Measurements from ENCODE around the gene CCDC181.
"Not testable (repeated sequence)": the region's sequence is repeated elsewhere in the genome, so short reads cannot be mapped to it uniquely, and the experiment has no call there.

CCDC181 gene

DNA sequence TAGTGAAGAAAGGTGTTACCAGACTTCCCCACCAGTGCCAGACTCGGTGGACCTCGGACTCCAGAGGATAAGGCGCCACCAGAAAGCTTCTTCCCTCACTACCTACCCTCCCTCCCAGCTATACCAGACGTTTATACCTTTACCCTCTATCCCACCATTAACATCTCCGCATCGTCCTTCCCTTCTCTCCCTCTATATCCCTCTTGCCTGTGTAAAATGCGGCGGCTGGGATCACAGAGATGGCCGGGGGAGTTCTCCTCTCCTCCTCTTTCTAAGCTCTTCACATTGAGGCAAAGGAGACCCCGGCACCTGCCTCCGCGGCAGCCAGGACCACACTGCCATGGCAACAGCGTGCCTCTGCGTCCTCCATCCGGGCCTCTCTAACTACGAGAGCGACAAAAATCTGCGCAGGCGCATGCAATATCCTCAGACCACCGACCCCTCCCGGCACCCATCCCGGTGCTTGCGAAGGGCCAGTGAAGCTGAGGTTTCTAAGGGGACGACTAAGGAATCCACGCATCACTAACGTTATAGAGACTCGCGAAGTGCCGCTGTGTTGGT, at the start of gene CCDC181:
CCDC181 (minus strand) TSS at position 394 of the 561 bp plus-strand sequence. CDS start 2,547 bp downstream, outside the sequence.
- peak; percentile 45 for DNase-seq

DNA sequence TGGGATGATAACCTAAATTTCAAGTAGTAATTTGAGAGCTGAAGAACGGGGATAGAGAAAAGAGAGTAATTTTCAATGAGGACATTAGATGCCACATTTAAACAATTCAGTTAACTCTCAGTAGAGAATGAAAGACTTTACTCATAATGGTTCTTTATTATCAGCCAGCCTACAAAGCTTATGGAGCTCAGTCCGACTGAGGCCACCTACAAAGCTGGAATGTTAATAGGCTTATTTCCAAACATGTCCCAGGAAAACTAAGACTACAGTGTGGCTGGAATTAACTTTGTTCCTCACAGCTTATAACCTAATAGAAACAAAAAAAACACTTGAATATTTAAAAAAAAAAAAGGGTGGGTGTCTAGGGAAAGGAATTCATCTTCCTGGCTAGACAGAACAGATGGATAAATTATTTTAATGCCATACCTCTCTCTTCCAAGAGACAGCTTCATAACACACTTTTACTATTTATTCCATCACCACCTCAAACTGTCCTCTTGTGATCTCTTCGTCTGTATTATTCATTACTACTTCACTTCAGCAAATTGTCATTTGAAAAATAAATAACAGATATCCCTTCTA, 48.6 kb upstream of the CCDC181 start:
- DNase-seq = no peak

DNA sequence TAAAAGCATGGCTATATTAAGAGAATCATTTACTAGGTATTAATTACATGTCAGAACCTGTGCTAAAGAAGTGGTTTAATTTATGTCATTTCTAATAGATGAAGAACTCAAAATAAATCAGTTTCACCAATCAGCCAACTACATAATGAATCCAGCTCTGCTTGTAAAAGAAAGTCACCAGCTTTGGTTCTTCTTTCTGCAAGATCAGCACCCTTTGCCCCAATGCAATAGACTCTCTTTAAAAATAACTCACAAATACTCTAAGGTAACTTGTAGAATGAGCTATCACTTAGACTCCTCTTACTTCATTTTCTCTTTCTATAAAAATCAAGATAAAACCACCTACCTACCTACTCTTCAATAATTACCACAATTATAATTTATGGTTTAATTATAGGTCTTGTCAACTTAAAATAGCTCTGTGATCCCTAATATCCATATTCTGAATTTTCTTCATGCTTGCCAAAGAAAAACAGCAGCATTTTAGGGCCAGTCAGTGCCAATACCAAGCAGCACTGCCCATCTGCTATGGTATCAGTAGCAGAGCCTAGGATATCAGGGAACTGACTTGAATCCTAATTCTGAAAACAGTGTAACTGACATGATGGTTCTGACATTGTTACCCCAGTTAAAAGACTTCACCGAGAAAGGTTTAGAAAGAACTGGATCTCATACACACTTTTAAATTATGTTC, 47.2 kb upstream of the CCDC181 start:
- DNase-seq = no peak

DNA sequence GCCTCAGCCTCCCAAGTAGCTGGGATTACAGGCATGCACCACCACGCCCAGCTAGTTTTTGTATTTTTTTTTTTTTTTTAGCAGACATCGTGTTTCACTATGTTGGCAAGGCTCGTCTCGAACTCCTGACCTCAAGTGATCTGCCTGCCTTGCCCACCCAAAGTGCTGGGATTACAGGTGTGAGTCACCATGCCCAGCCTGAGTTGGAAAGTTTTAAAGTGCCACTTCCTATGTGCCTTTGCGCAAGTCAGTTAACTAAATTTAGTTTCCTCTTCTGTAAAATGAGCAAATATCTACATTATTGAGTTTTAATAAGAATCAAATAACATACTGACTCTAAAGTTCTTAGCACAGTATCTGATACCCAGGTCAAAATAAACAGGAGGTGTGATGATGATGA, 46.1 kb upstream of the CCDC181 start:
- no peak for DNase-seq

DNA sequence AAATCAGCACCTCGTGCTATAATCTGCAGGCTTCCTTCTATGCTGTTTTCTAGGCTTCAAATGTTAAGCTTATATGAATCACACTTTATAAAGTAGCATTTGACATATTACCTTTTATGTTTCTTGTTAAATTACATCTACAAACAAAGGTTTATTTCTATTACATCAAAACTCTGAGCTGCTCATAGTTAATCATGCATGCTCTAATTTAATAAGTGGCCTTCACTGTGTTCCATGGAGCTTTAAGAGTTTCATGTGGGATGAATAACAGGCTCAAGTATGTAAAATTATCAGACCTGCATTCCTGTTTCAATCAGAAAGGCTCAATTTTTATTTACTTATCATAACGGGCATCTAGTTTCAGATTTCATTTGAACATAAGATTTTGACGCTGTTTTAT, 45.5 kb upstream of the CCDC181 start:
- no peak for DNase-seq

DNA sequence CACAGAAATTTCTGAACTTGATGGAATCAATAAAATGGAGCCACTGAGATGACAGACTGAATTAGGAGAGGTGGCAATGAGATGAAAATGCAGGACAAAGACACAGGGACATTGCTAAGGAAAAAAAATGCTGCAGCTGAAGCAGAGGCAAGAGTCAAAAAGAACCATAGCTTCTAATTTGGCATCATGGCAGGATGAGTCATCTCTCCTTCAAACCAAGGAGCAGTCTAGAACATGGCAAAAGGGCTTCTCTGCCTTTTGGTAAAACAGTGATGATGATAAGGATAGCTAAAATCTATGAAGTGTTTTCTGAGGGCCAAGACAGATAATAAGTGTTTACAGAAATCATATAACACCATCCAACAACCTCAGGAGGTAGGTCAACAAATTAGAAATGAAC, 41.7 kb upstream of the CCDC181 start:
- DNase-seq = no peak

DNA sequence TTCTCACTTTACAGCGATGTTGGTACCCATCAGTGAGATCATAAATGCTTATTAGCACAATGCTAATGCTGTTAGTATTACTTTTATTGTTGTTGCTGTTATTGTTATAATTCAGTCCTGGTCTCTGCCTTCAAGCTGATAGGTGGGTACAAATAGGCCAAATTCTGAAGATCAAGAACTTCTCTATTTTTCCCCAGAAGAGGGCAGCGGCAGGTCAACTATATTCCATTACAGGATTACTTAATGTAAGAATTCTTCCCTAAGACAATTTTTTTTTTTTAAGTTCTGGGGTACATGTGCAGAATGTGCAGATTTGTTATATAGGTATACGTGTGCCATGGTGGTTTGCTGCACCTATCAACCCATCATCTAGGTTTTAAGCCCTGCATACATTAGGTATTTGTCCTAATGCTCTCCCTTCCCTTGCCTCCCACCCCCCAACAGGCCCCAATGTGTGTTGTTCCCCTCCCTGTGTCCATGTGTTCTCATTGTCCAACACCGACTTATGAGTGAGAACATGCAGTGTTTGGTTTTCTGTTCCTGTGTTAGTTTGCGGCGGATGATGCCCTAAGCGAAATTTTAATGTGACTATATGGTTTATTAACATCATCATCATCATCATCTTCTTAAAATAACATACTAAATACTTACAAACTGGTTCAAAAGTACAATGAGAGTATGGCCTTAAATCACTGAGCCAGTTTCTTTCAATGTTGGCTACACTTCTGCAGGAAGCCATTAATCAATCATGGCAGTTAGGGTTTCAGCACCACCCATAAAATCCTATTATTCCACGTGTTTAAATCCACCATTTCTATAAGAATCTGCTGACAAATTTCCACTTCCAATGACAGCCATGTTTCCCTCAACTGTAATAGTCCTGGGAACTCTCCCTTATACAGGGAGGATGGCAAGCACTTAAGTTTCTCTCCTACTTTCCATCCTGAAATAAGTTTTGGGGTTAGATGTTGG, 39.3 kb upstream of the CCDC181 start:
- DNase-seq = no peak

DNA sequence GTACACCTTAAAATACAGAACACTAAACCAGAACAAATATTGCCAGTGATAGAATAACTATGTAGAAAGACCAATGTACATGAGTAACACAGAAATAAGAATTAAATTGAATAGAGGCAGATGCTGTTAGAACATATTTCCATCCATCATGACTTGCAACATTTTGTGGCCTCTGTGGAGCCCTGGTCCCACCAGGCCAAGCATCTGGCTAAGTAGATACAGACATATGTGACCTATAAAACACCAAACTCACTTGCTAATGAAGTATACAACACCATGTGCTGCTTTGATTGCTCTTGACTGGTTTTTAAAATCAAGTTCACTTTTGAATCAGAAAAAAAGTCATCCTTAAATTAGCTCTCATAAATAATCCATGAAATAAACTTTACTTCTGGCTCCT, 38.0 kb upstream of the CCDC181 start:
- no peak for DNase-seq

DNA sequence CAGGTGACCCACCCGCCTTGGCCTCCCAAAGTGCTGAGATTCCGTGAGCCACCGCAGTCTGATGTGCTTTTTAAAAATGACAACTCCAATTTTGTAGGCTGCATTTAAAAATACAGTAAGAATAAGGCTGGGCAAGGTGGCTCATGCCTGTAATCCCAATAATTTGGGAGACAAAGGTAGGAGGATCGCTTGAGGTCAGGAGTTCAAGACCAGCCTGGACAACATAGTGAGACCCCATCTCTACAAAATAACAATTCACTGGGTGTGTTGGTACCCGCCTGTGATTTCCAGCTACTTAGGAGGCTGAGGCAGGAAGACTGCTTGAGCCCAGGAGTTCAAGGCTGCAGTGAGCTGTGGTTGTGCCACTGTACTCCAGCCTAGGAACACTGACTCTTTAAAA, 35.1 kb upstream of the CCDC181 start:
- no peak for DNase-seq

DNA sequence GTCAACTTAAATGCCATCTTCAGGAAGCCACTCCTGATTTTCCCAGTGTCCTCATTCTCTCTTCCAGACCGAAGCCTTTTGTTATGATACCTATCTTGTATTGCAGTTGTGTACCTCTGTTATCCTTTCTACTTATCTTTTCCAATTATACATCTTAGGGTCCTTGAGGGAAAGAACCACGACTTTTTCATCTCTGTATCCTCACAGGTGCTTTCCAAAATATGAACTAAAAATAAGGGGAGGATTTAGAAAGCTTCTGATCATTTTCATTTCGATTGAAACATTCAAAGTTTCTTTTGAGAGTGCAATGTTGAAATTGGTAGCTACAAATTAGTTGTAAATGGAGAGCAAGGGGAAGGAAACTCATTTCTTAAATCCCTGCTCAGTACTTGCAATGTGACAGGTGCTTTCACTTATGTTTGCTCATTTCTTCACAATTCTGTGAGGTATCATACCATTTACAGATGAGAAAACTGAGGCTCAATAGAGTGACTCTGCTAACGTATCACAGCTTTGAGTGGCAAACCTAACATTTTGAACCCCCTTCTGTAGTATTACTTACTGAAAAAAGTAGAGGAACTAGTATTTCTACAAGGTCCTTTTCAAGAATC, 34.2 kb upstream of the CCDC181 start:
- no peak for DNase-seq

DNA sequence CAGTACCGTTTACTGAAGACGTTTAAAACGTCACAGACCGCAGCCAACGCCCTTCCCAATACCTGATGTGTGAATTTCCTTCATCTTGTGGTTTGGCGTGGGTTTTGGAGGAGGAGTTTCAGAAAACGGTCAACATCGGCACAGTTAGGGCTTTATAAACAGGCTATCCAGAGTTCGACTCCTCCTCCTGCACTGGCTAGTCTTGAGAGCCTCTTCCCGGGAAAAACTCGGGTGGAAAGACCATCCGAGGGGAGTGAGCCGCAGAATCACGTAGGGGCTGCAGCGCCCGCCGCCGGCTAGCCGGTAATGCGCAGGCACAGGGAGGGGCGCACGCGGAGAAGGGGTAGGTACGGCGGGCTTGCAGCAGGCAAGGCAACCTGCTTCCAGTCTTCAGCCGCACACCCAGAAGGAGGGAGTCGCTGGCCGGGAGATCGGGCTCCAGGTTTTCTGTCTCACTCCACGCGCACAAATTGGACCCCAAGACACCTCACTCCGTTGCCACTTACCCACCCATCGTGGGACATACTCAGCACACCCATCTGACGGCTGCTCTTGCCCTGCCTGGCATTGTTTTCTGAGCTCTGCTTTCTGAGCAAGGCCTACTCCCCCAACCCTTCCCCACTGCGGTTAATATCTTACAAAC, 33.0 kb upstream of the CCDC181 start:
- DNase-seq = peak; percentile 26

DNA sequence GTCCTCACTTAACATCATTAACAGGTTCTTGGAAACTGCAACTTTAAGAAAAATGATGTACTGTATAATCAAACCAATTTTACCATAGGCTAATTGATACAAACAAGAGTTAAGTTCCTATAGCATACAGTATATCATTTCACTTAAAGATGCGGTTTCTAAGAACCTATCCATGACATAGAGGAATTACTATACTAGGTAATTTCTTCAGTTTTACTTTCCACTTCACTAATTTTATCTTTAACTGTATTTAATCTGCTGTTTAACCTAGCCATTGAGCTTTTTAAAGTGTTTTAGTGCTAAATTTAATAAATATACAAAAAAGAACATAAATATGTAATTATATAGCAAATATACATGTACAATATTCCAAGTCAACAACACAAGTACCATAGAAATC, 30.2 kb upstream of the CCDC181 start:
- DNase-seq = no peak

DNA sequence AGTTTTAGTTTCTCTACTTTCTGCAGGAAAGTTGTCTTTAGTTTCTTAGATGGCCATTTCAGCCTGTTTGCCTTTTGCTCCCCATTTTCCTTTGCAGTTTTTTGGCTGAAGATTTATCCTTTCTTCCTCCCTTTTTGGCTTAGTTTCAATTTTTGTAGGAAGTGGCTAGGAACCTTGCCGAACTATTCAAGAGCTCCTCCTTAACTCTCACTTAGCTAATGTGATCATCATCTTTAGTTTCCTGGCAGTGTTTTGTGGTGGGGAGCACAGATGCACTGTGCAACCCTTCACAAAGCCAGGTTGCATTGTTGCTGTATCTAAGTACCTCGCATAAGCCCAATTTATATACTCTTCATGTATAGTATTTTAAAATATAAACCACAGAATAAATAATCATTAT, 28.8 kb upstream of the CCDC181 start:
- no peak for DNase-seq

DNA sequence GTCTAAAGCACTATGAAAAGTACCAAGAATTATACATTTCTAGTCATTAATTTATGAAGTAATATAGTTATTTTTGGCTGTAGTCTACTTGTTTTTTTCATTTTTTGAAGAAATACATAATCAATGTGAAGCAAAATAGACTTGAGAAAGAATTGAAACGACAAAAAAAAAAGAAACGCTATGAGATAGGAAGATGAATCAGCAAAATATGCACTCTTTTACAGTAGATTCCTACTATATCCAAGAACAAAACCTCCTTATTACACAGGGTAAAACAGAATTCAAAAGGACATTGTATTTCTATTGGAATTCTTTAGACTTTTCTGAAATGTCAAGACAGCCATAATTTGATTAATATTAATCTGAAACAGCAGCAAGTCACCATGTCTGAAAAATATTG, 25.6 kb upstream of the CCDC181 start:
- no peak for DNase-seq

DNA sequence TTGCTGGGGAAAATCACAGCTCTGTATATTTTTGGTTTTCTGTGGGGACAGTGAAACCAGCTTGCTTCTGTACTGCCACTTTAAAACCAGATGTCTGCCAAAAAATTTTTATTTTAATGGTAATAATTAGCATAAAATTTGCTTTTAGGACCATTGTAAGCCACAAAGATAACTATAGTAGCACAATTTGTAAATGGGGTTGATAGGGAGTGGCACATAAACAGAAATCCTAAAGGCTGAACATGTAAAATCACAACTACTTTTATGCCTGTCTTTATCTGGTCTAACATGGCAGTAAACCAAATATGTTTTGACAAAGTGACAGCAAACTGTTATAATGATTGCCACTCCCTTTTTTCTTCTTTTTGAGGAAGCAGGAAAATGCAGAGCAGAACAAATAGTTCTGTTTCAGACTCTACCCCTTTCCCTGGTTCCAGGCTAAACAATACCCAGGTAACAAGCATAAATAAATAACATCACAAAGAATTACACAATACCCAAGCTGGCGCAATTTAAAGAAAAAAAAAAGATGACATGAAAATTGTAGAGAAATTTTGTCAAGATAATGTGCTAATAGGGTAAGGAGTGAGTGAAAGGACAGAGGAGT, 24.0 kb upstream of the CCDC181 start:
- DNase-seq = no peak

DNA sequence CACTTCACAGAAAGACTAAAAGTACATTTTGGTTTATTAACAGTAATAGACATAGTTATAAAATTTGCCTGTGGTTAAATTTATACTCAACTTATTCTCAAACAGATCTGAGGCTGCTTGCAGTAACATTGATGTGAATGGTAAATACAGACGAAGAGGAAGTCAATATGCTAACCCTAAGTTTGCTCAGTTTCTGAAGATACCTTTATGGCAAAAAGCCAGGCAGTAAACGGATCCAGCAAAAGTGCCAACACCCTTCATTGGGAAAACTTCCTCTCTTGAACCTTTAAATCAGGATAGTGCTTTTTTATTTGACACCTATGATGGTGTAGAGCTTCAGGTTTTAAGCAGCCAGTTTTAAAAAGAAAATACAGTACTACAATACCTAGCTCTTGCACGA, 16.6 kb upstream of the CCDC181 start:
- no peak for DNase-seq

DNA sequence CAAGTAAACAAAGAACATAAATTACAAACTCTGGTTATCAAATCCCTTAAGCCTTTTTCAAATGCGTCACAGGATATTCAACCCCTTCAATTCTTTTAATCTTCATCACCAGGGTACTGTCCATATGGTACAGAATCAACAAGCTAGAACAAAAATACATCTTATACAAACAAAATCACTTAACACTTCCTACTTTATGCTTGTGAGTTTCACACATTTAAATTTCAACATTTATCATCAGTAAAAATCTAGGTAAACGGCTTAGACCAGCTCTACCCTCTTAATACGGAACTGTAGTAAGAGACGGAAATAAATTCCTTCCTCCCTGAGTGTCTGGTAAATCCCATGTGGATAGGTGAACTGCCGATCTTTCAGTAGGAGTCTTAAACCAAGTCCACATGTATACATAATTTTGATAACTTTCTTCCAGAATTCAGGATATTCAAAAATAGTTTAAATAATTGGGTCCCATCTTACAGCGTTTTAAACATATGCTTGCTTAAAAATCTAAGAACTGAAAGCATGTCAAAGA, 1.0 kb downstream of the CCDC181 start:
- DNase-seq = no peak

DNA sequence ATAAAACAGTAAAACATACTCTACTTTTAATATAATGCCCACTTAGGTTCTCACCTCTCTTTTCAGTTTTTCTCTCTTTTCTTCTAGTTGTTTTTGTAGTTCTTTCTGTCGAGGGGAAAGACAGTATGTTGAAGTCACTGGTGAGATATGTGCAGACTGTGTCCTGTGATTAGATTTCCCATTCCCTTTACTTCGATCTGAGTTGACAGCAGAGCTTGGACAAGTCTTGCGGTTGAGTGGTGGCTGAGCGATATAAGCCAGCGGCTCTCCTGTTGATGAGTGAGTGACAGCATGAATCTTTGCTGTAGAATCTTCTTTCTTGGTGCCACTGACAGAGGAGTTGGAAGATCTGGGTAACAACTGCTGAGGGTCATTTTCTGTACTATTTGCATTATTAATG, 6.0 kb downstream of the CCDC181 start:
- no peak for DNase-seq

DNA sequence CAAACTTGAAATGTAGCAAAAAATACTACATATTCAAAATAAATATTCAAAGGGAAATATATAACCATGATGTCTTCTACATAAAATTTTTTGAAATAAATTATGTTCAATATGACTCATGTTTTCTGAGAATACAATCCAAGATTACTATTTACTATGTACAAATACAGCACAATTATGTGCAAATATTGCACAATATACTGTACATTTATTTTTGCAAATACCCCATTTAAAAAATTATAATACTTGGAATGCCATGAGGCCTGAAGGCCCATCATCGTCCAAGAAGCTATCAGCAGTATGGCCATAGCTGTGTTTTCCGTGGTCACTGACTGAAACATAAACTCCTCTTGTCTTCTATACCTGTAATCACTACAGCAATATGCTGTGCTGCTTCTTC, 12.3 kb downstream of the CCDC181 start:
- no peak for DNase-seq

DNA sequence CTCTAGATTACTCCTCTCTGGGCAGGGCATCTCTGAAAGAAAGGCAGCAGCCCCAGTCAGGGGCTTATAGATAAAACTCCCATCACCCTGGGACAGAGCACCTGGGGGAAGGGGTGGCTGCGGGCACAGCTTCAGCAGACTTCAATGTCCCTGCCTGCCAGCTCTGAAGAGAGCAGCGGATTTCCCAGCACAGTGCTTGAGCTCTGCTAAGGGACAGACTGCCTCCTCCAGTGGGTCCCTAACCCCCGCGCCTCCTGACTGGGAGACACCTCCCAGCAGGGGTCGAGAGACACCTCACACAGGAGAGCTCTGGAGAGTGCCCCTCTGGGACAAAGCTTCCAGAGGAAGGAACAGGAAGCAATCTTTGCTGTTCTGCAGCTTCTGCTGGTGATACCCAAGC, 18.9 kb downstream of the CCDC181 start:
- peak; percentile 16 for DNase-seq

DNA sequence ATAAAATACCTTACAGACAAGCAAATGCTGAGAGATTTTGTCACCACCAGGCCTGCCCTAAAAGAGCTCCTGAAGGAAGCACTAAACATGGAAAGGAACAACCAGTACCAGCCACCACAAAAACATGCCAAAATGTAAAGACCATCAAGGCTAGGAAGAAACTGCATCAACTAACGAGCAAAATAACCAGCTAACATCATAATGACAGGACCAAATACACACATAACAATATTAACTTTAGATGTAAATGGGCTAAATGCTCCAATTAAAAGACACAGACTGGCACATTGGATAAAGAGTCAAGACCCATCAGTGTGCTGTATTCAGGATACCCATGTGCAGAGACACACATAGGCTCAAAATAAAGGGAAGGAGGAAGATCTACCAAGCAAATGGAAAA, 24.7 kb downstream of the CCDC181 start:
- DNase-seq = not testable (repeated sequence)

DNA sequence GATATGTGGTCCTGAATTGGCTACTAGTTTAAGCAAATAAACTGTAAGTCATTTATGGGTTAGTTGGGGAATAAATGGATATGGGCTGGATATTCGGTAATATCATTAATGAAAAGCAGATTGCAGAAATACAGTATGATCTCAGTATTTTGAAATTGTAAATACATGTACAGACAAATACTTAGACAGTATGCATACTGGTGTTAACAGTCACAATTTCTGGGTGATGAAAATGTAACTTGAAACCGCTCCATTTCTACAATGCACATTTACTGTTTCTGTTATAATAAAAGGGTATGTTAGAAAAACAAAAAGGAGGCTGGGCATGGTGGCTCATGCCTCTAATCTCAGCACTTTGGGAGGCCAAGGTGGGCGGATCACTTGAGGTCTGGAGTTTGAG, 31.3 kb downstream of the CCDC181 start:
- DNase-seq = no peak

Measured in CD4-positive, alpha-beta T cell treated with Interleukin-15 for 1 hour (primary cell).